Measurements from ENCODE around the gene OLFML1.

DNA sequence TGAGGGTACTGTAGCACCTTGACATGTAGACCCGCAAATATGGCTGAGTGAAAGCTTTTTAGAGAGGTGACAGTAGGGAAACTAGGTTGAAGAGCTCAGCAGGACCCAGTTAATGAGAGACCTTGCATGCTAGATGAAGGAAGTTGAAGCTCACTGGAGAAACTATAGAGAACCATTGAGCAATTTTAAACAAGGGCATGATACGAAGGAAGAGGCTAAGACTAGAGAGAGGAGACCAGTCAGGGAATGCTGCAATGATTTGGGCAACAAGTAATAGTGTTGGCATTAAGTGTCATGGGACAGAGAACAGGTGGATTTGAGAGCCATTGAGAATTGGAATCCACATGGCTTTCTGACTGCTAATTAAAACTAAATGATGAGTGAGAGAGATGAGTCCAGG, 4.1 kb downstream of the OLFML1 start:
- TF ChIP-seq, protein P1, sequence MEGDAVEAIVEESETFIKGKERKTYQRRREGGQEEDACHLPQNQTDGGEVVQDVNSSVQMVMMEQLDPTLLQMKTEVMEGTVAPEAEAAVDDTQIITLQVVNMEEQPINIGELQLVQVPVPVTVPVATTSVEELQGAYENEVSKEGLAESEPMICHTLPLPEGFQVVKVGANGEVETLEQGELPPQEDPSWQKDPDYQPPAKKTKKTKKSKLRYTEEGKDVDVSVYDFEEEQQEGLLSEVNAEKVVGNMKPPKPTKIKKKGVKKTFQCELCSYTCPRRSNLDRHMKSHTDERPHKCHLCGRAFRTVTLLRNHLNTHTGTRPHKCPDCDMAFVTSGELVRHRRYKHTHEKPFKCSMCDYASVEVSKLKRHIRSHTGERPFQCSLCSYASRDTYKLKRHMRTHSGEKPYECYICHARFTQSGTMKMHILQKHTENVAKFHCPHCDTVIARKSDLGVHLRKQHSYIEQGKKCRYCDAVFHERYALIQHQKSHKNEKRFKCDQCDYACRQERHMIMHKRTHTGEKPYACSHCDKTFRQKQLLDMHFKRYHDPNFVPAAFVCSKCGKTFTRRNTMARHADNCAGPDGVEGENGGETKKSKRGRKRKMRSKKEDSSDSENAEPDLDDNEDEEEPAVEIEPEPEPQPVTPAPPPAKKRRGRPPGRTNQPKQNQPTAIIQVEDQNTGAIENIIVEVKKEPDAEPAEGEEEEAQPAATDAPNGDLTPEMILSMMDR (IDR thresholded peaks at IDR 0.05), result no peak
- no peak for TF ChIP-seq POLR2A (IDR thresholded peaks at IDR 0.05)

Measured in breast epithelium (tissue), 3 donors.